Measurements from ENCODE around the gene GIMD1. TPM values are rescaled to one million over a fixed set of nuclear protein-coding genes. Genes with fewer than 3 reads are reported as not detected.

Gene GIMD1
- total and polyA plus RNA-seq, 2 donors (not counting 3 experiments of a cell fraction or from before 2014, with no cell fraction given): not detected

DNA sequence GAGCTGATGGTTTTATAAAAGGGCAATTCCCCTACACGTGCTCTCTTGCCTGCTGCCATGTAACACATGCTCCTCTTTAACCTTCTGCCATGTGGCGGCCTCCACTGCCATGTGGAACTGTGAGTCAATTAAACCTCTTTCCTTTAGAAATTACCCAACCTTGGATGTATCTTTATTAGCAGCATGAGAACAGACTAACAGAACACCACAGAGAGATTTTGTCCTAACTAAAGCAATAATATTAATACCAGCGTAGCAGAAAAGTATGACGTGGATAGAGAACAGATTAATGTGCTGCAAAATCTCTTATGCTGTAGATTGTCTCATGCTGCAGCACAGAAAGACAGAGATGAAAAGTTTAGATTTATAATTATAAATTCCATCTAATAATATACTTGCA is 29.1 kb downstream of the GIMD1 start:
- H3K9me1 ChIP-seq (replicated peaks; ENCODE audit: control insufficient read depth, extremely low read depth, insufficient read depth, low read length): no peaks in the 10 kb centered on the region
- H3K79me2 ChIP-seq (ENCODE audit: control insufficient read depth, insufficient read depth, low read length): peaks cover 45% of the 10 kb centered on the region
- FAIRE-seq: no peak
- dilution Hi-C loops (cut with MboI; ENCODE audit: extremely low pct_ligation_motif_present, low sequenced_read_pairs) (no loop called here), intact Hi-C loops (cut with micrococcal nuclease) (no loop called here)
- CTCF ChIA-PET: no interaction called here
- H4K20me1 ChIP-seq (replicated peaks; ENCODE audit: control insufficient read depth, extremely low read depth, insufficient read depth, low read length): no peaks in the 10 kb centered on the region
- no peak for TF ChIP-seq POLR2A (IDR thresholded peaks at IDR 0.05; ENCODE audit: low read depth, low read length)
- TF ChIP-seq MYC (IDR thresholded peaks at IDR 0.05; ENCODE audit: low read depth, low read length): no peak
- no peak for TF ChIP-seq JUN (IDR thresholded peaks at IDR 0.05; ENCODE audit: borderline replicate concordance, insufficient read depth, insufficient read length, low read depth)
- no peak for TF ChIP-seq FOS (IDR thresholded peaks at IDR 0.05; ENCODE audit: borderline replicate concordance, insufficient read depth, low read length)
- TF ChIP-seq, protein P1, sequence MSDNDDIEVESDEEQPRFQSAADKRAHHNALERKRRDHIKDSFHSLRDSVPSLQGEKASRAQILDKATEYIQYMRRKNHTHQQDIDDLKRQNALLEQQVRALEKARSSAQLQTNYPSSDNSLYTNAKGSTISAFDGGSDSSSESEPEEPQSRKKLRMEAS (IDR thresholded peaks at IDR 0.05; ENCODE audit: insufficient read depth, insufficient read length): no peak
- no peak overlapping the region for H3K4me3 ChIP-seq (replicated peaks in 1 of 3; ENCODE audit: insufficient read depth in 1 of 3, low read depth in 1 of 3, low read length in 3 of 3)
- H3K4me2 ChIP-seq (ENCODE audit: insufficient read depth, low read length): no peak overlapping the region
- H3K27ac ChIP-seq (ENCODE audit: insufficient read depth, low read depth, low read length): no peak overlapping the region
- POLR2A ChIA-PET: no interaction called here
- BruUV-seq (replicated peaks): no TSS peak
- no peaks in the 10 kb centered on the region for H3K4me1 ChIP-seq (ENCODE audit: control insufficient read depth, extremely low read depth, insufficient read depth, low read length)
- no peaks in the 10 kb centered on the region for H3K27me3 ChIP-seq (ENCODE audit: control insufficient read depth in 2 of 2, insufficient read depth in 2 of 2, low read length in 2 of 2)
- H2AFZ ChIP-seq (ENCODE audit: low read depth, low read length): no peak overlapping the region
- peaks cover 3 to 4% of the 10 kb centered on the region in 2 experiments for H3K36me3 ChIP-seq (ENCODE audit: control insufficient read depth in 2 of 2, extremely low read depth in 1 of 2, insufficient read depth in 2 of 2, low read length in 2 of 2)
- DNase-seq (ENCODE audit: low read depth, low spot score): no peak
- H3K9ac ChIP-seq (replicated peaks; ENCODE audit: extremely low read depth, insufficient read depth, low read length): no peak overlapping the region
- H3K9me3 ChIP-seq (replicated peaks; ENCODE audit: control insufficient read depth, insufficient read depth, low read length): no peaks in the 10 kb centered on the region

DNA sequence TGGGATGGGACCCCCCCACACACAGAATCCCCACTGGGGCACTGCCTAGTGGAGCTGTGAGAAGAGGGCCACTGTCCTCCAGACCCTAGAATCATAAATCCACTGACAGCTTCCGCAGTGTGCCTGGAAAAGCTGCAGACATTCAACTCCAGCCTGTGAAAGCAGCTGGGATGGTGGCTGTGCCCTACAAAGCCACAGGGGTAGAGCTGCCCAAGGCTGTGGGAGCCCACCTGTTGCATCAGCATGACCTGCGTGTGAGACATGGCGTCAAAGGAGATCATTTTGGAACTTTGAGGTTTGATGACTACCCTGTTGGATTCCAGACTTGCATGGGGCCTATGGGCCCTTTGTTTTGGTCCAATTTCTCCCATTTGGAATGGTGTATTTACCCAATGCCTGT is 29.9 kb downstream of the GIMD1 start:
- intact Hi-C loops (cut with micrococcal nuclease): no loop called here
- FAIRE-seq: no peak
- H3K4me3 ChIP-seq (replicated peaks in 1 of 3; ENCODE audit: insufficient read depth in 1 of 3, low read depth in 1 of 3, low read length in 3 of 3): no peak overlapping the region
- H3K79me2 ChIP-seq (ENCODE audit: control insufficient read depth, insufficient read depth, low read length): peaks cover 38% of the 10 kb centered on the region
- ChIA-PET POLR2A (no interaction called here), CTCF (no interaction called here)
- no peak overlapping the region for H2AFZ ChIP-seq (ENCODE audit: low read depth, low read length)
- no peaks in the 10 kb centered on the region for H3K27me3 ChIP-seq (ENCODE audit: control insufficient read depth in 2 of 2, insufficient read depth in 2 of 2, low read length in 2 of 2)
- no peaks in the 10 kb centered on the region for H3K9me1 ChIP-seq (replicated peaks; ENCODE audit: control insufficient read depth, extremely low read depth, insufficient read depth, low read length)
- no peaks in the 10 kb centered on the region for H4K20me1 ChIP-seq (replicated peaks; ENCODE audit: control insufficient read depth, extremely low read depth, insufficient read depth, low read length)
- H3K9me3 ChIP-seq (replicated peaks; ENCODE audit: control insufficient read depth, insufficient read depth, low read length): no peaks in the 10 kb centered on the region
- no peak overlapping the region for H3K9ac ChIP-seq (replicated peaks; ENCODE audit: extremely low read depth, insufficient read depth, low read length)
- DNase-seq (ENCODE audit: low read depth, low spot score): no peak
- no peak overlapping the region for H3K27ac ChIP-seq (ENCODE audit: insufficient read depth, low read depth, low read length)
- TF ChIP-seq, protein P1 (IDR thresholded peaks at IDR 0.05; ENCODE audit: insufficient read depth, insufficient read length): no peak
- no peak for TF ChIP-seq JUN (IDR thresholded peaks at IDR 0.05; ENCODE audit: borderline replicate concordance, insufficient read depth, insufficient read length, low read depth)
- TF ChIP-seq GATA2 (IDR thresholded peaks at IDR 0.05; ENCODE audit: insufficient read depth, insufficient read length, low read depth, low read length): no peak
- no peak for TF ChIP-seq MYC (IDR thresholded peaks at IDR 0.05; ENCODE audit: low read depth, low read length)
- TF ChIP-seq POLR2AphosphoS5 (IDR thresholded peaks at IDR 0.05; ENCODE audit: insufficient read depth, low read depth, low read length): no peak
- TF ChIP-seq, protein P2, sequence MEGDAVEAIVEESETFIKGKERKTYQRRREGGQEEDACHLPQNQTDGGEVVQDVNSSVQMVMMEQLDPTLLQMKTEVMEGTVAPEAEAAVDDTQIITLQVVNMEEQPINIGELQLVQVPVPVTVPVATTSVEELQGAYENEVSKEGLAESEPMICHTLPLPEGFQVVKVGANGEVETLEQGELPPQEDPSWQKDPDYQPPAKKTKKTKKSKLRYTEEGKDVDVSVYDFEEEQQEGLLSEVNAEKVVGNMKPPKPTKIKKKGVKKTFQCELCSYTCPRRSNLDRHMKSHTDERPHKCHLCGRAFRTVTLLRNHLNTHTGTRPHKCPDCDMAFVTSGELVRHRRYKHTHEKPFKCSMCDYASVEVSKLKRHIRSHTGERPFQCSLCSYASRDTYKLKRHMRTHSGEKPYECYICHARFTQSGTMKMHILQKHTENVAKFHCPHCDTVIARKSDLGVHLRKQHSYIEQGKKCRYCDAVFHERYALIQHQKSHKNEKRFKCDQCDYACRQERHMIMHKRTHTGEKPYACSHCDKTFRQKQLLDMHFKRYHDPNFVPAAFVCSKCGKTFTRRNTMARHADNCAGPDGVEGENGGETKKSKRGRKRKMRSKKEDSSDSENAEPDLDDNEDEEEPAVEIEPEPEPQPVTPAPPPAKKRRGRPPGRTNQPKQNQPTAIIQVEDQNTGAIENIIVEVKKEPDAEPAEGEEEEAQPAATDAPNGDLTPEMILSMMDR (IDR thresholded peaks at IDR 0.05; ENCODE audit: extremely low read depth in 1 of 2, insufficient read depth in 1 of 2, low read depth in 1 of 2, low read length in 2 of 2): no peak
- TF ChIP-seq FOS (IDR thresholded peaks at IDR 0.05; ENCODE audit: borderline replicate concordance, insufficient read depth, low read length): no peak
- no peak for TF ChIP-seq POLR2A (IDR thresholded peaks at IDR 0.05; ENCODE audit: low read depth, low read length)
- no peak for TF ChIP-seq EZH2 (IDR thresholded peaks at IDR 0.05; ENCODE audit: borderline replicate concordance, low read depth, low read length, severe bottlenecking)
- BruUV-seq (replicated peaks): no TSS peak
- dilution Hi-C loops (cut with MboI; ENCODE audit: extremely low pct_ligation_motif_present, low sequenced_read_pairs): no loop called here
- no peak overlapping the region for H3K4me2 ChIP-seq (ENCODE audit: insufficient read depth, low read length)
- H3K4me1 ChIP-seq (ENCODE audit: control insufficient read depth, extremely low read depth, insufficient read depth, low read length): no peaks in the 10 kb centered on the region
- peaks cover 3 to 4% of the 10 kb centered on the region in 2 experiments for H3K36me3 ChIP-seq (ENCODE audit: control insufficient read depth in 2 of 2, extremely low read depth in 1 of 2, insufficient read depth in 2 of 2, low read length in 2 of 2)
